Muscle of leg (tissue), 11 donors: ENCODE measurements around the gene CLIC4. TPM values are rescaled to one million over a fixed set of nuclear protein-coding genes. Genes with fewer than 3 reads are reported as not detected.

ENCODE experiments used
- DNase-seq: peaks from one replicate; pipeline ENCODE4 v3.0.0; 2013
- H3K27ac ChIP-seq: one replicate; pipeline ENCODE4 v1.5.1; 2013; ENCODE audit warnings: mild to moderate bottlenecking, low read length, control low read depth
- H3K27me3 ChIP-seq: one replicate; pipeline ENCODE4 v1.6.1; 2013; ENCODE audit warnings: low read length; ENCODE audit not compliant: control insufficient read depth, insufficient read depth
- H3K36me3 ChIP-seq: one replicate; pipeline ENCODE4 v1.6.1; 2013; ENCODE audit warnings: low read length; ENCODE audit not compliant: control insufficient read depth, insufficient read depth
- H3K4me1 ChIP-seq: one replicate; pipeline ENCODE4 v1.6.1; 2013; ENCODE audit warnings: low read length; ENCODE audit not compliant: control insufficient read depth, insufficient read depth
- H3K4me3 ChIP-seq: one replicate; pipeline ENCODE4 v1.5.1; 2013; ENCODE audit warnings: low read length, control low read depth
- H3K9me3 ChIP-seq: replicated peaks from 2 replicates; pipeline ENCODE4 v1.6.1; 2013; ENCODE audit warnings: low read depth, low read length; ENCODE audit not compliant: control insufficient read depth
- WGBS: methylation state at CpG from one replicate; pipeline ENCODE4 v1.1.5; 2013; ENCODE audit warnings: missing lambda C conversion rate; ENCODE audit not compliant: insufficient coverage; 5-methylcytosine and 5-hydroxymethylcytosine counted together
- polyA plus RNA-seq, 8 donors: library from polyadenylated mRNA; unstranded; fragments of 120-200 nt; gene quantifications; one replicate each; pipeline versions ENCODE4 v1.2.1 to v1.2.3, GENCODE V29; 2013; ENCODE audit warnings: inconsistent platforms in 1 of 8, low replicate concordance in 1 of 8; ENCODE audit not compliant: insufficient read length in 8 of 8, insufficient read depth in 1 of 8
- total RNA-seq: library from RNA; stranded (reverse); fragments of 120-200 nt; gene quantifications from one replicate; pipeline ENCODE4 v1.2.4, GENCODE V29; 2013

The CLIC4 gene
- total and polyA plus RNA-seq, 9 donors, result 103 to 173 (median 131) TPM

DNA sequence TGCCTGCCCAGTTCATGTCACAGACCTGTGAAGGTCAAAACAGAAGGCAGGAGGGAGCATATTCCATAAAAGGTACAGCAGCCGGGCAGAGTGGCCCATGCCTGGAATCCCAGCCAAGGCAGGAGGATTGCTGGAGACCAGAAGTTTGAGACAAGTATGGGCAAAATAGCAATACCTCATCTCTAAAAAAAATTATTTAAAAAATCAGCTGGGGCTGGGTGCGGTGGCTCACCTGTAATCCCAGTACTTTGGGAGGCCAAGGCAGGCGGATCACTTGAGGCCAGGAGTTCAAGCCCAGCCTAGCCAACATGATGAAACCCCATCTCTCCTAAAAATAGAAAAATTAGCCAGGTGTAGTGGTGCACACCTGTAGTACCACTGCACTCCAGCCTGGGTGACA is 120.3 kb downstream of the CLIC4 start:
- H3K9me3 ChIP-seq, result no peaks in the 10 kb centered on the region
- peaks cover 31% of the 10 kb centered on the region for H3K27me3 ChIP-seq
- H3K27ac ChIP-seq, result no peak overlapping the region
- no peak for DNase-seq
- WGBS, result 60% methylated on average over 1 of the region's 3 CpGs
- H3K4me3 ChIP-seq, result no peak overlapping the region
- H3K4me1 ChIP-seq, result no peaks in the 10 kb centered on the region
- no peaks in the 10 kb centered on the region for H3K36me3 ChIP-seq

DNA sequence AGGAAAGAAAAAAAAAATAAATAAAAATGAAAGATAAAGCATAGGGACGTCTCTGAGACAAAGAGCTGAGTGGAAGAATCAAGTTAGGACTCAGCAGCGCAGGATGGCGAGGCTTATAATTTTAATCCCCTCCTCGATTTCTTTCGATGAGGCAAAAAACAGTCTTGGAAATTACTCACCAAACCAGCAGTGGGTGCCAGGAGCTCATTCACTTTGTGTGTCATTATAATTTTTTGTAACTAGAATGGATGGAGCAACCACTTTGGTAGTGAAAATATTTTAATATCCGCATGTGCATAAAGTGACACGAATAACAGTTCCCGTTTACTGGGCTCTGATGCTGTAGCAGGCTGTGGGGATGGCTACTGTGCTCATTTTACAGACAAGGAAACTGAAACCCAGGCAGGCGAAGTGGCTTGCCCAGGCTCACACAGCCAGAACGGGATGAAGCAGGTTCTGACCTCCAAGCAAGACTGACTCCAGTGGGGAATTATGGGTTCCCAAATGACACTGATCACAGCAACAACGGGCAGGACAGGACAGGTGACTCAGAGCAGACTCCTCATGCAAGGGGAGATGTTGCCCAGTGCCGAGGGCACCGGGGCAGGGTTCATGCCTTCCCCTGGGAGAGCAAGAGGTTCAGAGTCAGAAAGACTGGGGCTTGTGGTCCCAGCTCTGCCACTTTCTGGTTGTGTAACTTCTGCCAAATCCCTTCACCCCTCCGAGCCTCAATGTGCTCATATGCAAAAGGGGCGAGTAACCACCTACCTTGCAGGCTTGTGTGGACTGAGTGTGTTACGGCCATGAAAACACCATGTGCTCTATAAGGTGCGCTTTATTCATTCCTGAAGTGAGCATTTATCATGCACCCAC is 121.2 kb downstream of the CLIC4 start:
- WGBS, result 72% methylated on average over 11 of the region's 17 CpGs
- no peak overlapping the region for H3K27ac ChIP-seq
- no peaks in the 10 kb centered on the region for H3K4me1 ChIP-seq
- no peak overlapping the region for H3K4me3 ChIP-seq
- no peaks in the 10 kb centered on the region for H3K9me3 ChIP-seq
- no peak for DNase-seq
- no peaks in the 10 kb centered on the region for H3K36me3 ChIP-seq
- H3K27me3 ChIP-seq, result peaks cover 31% of the 10 kb centered on the region

DNA sequence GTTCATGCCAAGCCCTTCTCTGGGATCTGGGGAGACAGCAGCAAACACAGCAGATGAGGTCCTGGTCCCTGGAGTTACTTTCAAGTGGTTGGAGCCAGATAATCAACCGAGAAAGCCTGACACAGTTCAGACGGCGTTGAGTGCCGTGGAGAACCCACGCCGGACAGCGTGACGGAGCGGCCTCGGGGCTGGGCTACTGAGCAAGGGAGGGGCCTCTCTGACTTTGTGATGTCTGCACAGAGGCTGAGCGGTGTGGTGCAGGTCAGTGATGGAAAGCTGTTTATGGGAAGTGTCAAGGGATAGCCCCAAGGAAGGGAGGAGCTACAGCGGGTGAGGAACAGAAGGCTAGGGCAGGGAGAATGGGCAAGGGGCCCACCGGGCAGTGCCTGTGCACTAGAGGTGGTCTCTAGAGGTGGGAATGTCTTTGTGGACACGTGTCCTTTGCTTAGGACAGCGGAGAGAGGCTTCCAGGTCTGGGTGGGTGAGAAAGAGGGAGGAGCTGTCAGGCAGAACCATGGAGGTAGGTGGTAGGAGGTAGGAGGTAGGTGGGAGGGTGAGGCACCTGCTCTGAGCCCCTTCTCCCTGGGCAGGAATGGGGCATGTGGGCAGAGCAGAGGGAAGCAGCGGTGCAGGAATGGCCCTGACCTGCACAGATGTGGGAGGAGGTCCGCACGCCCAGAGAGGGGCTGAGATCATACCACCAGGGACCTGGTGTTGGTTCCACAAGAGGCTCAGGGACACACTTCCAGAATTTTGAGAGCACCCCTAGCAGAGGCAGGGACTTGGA is 122.0 kb downstream of the CLIC4 start:
- Histone ChIP-seq H3K36me3 (no peaks in the 10 kb centered on the region), H3K4me3 (no peak overlapping the region), H3K4me1 (no peaks in the 10 kb centered on the region), H3K9me3 (no peaks in the 10 kb centered on the region), H3K27me3 (peaks cover 28% of the 10 kb centered on the region), H3K27ac (no peak overlapping the region)
- no peak for DNase-seq
- WGBS, result 58% methylated on average over 17 of the region's 18 CpGs

- peaks cover 28% of the 10 kb centered on the region for H3K27me3 ChIP-seq
- DNase-seq, result no peak
- no peaks in the 10 kb centered on the region for H3K36me3 ChIP-seq
- 81% methylated on average over 17 of the region's 22 CpGs for WGBS
- H3K27ac ChIP-seq, result no peak overlapping the region
- H3K4me1 ChIP-seq, result no peaks in the 10 kb centered on the region
- no peaks in the 10 kb centered on the region for H3K9me3 ChIP-seq
- no peak overlapping the region for H3K4me3 ChIP-seq
These were observed 123.0 kb downstream of the CLIC4 start for GRCh38 chr1:24868016-24868875.

DNA sequence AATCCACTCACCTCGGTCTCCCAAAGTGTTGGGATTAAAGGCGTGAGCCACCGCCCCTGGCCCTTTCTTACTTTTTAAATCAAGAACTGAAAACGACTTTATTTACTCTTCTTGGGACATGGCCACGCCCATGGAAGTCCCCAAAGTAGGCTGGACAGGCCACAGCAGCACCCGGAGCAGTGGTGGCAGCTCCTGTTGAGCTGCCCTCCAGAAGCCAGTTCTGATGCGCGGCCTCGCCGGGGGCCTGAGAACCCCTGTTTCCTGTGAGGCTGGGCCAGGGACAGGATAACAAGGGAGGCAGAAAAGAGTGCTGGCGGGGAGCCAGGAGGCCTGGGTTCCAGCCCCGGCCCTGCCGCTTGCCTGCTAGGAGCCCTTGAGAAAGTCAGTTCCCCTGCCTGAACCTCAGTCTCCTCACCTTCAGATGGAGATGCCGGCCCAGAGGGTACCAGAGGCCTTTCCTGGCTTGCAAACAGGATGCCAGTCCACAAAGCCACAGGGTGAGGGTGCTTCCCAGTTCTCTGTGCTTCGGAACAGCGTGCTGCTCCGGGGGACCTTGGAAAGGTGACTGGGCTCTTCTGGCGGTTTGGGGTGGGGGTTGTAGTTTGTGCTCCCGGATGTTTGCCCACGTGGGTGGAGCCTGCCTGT is 125.4 kb downstream of the CLIC4 start:
- WGBS, result 57% methylated on average over 20 of the region's 20 CpGs
- Histone ChIP-seq H3K4me3 (no peak overlapping the region), H3K36me3 (no peaks in the 10 kb centered on the region), H3K27me3 (peaks cover 28% of the 10 kb centered on the region), H3K4me1 (peaks cover 2% of the 10 kb centered on the region), H3K9me3 (no peaks in the 10 kb centered on the region), H3K27ac (no peak overlapping the region)
- no peak for DNase-seq

- Histone ChIP-seq H3K36me3 (no peaks in the 10 kb centered on the region), H3K9me3 (no peaks in the 10 kb centered on the region), H3K4me1 (peaks cover 2% of the 10 kb centered on the region), H3K4me3 (no peak overlapping the region), H3K27me3 (peaks cover 26% of the 10 kb centered on the region), H3K27ac (no peak overlapping the region)
- WGBS, result 84% methylated on average over 3 of the region's 11 CpGs
- no peak for DNase-seq
These were observed 126.2 kb downstream of the CLIC4 start for GRCh38 chr1:24871306-24871901.

DNA sequence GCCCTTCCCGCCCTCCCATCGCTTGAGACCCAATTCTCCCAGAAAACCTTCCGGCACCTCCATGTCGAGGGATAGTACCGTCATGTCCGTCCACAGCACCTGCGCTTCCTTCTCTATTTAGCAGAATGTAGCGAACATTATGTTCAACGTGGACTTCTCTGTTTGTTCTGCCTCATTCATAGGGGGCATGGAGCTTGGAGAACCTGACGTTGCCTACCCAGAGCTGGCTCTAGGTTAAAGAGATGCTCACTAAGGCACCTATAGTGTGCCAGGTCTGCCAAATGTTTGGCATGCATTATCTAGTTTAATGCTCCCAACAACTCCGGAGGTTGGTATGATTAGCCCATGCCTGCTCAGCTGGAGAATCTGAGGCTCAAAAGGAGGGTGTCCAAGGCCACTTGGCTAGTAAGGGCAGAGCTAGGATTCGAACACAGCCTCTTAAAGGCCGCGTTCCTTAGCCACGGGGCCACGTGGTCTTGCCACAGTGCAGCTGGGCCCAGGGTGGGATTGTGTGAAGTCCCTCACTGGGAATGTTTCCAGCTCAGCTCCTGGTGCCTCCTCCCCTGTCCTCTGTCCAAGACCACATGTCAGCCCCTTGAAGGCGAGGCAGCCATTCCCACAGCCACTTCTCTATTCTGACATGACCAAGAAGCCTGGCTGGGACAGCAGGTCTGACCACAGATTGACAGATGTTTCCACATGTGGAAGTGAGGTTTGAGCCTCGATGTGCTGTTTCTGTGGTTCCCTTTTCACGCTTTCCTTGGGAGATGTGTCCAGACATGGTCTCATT is 127.0 kb downstream of the CLIC4 start:
- H3K4me3 ChIP-seq, result no peak overlapping the region
- DNase-seq, result peak; percentile 72
- 84% methylated on average over 14 of the region's 19 CpGs for WGBS

DNA sequence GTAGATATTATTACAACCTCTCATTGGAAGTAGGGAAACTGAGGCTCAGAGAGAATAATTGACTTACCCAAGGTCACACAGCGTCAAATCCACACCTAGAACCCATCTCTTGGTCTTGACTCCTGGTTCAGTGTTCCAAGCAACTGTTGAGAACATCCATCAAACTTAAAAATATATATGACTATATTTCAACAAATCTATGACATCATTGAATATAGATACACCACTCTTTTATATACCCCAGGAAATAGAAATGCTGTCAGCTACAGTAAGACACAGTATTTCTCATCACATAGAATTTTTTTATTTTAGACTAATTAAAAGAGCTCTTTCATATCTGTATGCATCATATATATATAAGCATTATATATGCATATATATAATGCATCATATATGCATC is 127.9 kb downstream of the CLIC4 start:
- Histone ChIP-seq H3K27me3 (peaks cover 12% of the 10 kb centered on the region), H3K4me3 (no peak overlapping the region), H3K36me3 (no peaks in the 10 kb centered on the region), H3K4me1 (peaks cover 2% of the 10 kb centered on the region), H3K9me3 (no peaks in the 10 kb centered on the region), H3K27ac (no peak overlapping the region)
- no CpG with 5 or more reads among the region's 1 CpG for WGBS
- no peak for DNase-seq

More for the DNA sequence above, 127.0 kb downstream of the CLIC4 start:
- peaks cover 20% of the 10 kb centered on the region for H3K27me3 ChIP-seq
- no peaks in the 10 kb centered on the region for H3K36me3 ChIP-seq
- no peak overlapping the region for H3K27ac ChIP-seq
- no peaks in the 10 kb centered on the region for H3K9me3 ChIP-seq
- peaks cover 2% of the 10 kb centered on the region for H3K4me1 ChIP-seq

DNA sequence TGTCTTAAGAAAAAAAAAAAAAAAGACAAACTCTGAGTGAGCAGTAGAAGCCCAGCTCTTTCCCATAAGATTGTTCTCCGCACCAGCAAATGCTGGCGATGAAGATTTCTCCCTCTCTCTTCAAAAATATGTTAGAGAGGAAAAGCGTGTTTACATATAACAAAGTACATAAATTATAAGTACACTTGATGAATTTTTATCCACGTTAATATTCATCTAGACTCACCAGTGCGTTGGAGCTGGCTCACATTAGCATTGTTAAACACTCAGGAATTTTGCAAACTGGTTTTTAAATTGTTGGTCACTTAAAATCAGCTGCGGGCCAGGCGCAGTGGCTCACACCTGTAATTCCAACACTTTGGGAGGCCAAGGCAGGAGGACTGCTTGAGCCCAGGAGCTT is 128.8 kb downstream of the CLIC4 start:
- no peak for DNase-seq
- WGBS, result 40% methylated on average over 2 of the region's 7 CpGs
- Histone ChIP-seq H3K4me3 (no peak overlapping the region), H3K27ac (no peak overlapping the region), H3K36me3 (no peaks in the 10 kb centered on the region), H3K4me1 (peaks cover 2% of the 10 kb centered on the region), H3K9me3 (no peaks in the 10 kb centered on the region), H3K27me3 (peaks cover 10% of the 10 kb centered on the region)
